ENCODE measurements around the gene PRR14L. TPM values are rescaled to one million over a fixed set of nuclear protein-coding genes. Genes with fewer than 3 reads are reported as not detected.

The PRR14L gene
- total and polyA plus RNA-seq, 2 of the 13 experiments (the other 11 are each of a cell fraction or from before 2014, with no cell fraction given) = 6.6 to 16.5 TPM

- ATAC-seq (no peak), FAIRE-seq (no peak), DNase-seq (ENCODE audit: low spot score) (no peak)
- CTCF ChIA-PET (ENCODE audit: low intra/inter-chr PET ratio, low total read pairs) = no interaction called here
- Histone ChIP-seq H3K9ac (ENCODE audit: insufficient read depth, low read depth, low read length) (no peak overlapping the region), H3K27ac (ENCODE audit: extremely low read length, insufficient read depth, low read length) (no peak overlapping the region), H3K27me3 (ENCODE audit: control insufficient read depth in 1 of 2, insufficient read depth in 2 of 2, low read length in 2 of 2) (no peaks in the 10 kb centered on the region), H3K4me3 (replicated peaks in 1 of 3; ENCODE audit: insufficient read depth in 1 of 3, low read depth in 2 of 3, low read length in 3 of 3) (no peak overlapping the region), H3K4me1 (ENCODE audit: insufficient read depth, low read length) (peaks cover 22% of the 10 kb centered on the region), H4K20me1 (ENCODE audit: insufficient read depth, low read length) (peaks cover 10% of the 10 kb centered on the region; the same call in 1 of the 2 replicates), H3K9me3 (ENCODE audit: low read length) (no peaks in the 10 kb centered on the region), H2AFZ (ENCODE audit: low read length) (no peak overlapping the region), H3K36me3 (replicated peaks in 1 of 2; ENCODE audit: control insufficient read depth in 1 of 2, insufficient read depth in 2 of 2, low read length in 2 of 2) (peaks cover under 1 to 24% of the 10 kb centered on the region in 2 experiments; a peak in 3 of 5 replicates), H3K4me2 (ENCODE audit: low read depth, low read length) (no peak overlapping the region), H3K79me2 (ENCODE audit: insufficient read depth, low read length) (peaks cover 30% of the 10 kb centered on the region)
- TF ChIP-seq CBFB (CRISPR knock-in tag; IDR thresholded peaks at IDR 0.05) (no peak), ETS1 (CRISPR knock-in tag; IDR thresholded peaks at IDR 0.05) (no peak), ZBTB25 (CRISPR knock-in tag; IDR thresholded peaks at IDR 0.05) (no peak), ZNF44 (CRISPR knock-in tag; IDR thresholded peaks at IDR 0.05) (no peak), RELA (CRISPR knock-in tag; IDR thresholded peaks at IDR 0.05) (no peak)
- whole genome bisulfite sequencing (ENCODE audit: low lambda C conversion rate) = 95% methylated on average over 10 of the region's 15 CpGs
- no TSS peak for BruUV-seq (replicated peaks)
- intact Hi-C loops (cut with micrococcal nuclease; ENCODE audit: unreplicated experiment) = no loop called here
- in situ Hi-C loops (cut with HindIII; ENCODE audit: extremely low pct_ligation_motif_present, low pct_unique_long_range_greater_than_20kb) = no loop called here
- POLR2A ChIA-PET = interaction anchor here (0.7 to 1.8 kb wide), 2 partner anchors 9 to 24 kb away, joined by 3 to 4 read pairs; partner anchors contain the start of gene PISD
These were observed 111.9 kb downstream of the PRR14L start for GRCh38 chr22:31637891-31638618.

Data from HepG2 (cell line).